ENCODE data around the gene HOXB5.

HOXB5 gene

DNA sequence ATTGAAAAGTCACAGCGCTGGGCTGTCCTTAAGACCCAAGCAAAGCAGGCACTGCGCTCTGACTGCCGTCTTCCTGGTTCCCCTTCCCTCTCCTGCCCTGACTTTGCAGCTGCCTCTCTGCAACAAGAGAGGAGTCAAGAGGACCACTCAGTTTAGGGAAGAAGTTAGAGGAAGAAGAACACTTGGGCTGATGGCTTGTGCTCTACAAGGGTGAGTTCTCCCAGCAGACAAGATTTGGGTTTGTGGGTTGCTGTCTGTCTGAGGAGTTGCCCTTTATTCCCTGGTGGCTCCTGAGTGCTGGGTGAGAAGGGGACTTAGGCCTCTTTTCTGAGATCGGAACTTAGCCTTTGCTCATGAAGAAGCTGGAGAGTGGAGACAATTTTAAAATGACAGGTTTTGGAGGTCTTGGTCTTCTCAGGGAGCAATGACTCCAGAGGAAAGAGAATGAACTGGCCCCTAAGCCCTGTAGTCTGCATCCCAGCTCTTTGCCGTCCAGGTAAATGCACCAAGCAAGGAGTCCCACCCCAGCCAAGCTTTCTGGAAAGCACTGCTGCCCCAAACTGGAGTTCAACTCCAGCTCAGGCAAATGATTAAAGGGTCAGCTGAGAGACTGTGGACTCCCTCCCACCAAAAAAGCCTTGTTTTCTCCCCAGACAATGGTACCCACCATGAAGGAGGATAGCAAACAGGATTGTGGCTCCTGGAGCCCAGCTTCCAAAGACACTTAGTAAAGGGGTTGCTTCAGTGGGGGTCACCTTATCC lies 35.3 kb upstream of the HOXB5 start:
- no peak for DNase-seq

GRCh38 chr17:48627623-48628521 lies 34.3 kb upstream of the HOXB5 start:
- no peak for DNase-seq

GRCh38 chr17:48627118-48627597 lies 33.6 kb upstream of the HOXB5 start:
- no peak for DNase-seq

DNA sequence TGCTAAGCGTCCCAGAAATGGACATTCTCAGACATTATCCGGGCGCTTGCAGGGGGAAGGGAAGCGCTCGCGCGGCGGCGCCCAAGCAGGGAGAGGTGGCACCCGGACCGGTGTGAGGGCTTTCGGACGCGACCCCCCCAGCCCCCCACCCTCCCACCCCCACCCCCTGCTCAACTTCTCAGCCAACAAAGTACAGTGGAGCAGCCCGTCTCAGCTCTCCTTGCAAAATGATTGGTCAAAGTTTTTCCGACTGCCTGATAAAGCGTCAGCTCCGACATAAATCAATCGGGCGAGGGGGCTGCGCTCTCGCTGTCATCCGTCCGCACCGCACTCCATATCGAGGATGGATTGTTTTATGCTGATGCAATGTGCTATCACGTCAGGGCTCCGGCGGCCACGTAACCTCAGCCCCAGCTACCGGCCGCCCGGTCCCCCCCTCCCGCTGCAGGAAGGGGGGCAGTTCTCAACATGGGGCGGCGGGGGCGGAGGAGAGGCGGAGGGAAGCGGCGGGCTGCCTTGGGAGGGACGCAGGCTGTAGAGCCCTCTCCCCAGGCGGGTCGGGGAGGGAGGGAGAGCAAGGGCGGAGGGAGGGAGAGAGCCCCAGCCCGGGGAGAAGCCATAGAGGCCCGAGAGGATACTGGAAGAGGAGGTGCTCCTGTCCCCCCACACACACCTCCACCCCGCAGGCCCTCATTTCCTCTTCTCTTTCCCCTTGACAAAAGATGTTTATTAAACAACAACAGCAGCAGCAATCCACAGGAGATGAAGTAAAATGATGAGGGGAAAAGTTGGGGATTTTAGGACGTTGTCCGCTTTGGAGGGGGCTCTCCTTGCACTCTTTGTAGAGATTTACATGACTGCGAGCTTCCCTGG lies 32.9 kb upstream of the HOXB5 start, which contains the start of gene HOXB9:
Gene HOXB9 (minus strand): TSS at position 114 of the 873 bp plus-strand sequence. CDS start 89 bp downstream, at position 25.
- no peak for DNase-seq

DNA sequence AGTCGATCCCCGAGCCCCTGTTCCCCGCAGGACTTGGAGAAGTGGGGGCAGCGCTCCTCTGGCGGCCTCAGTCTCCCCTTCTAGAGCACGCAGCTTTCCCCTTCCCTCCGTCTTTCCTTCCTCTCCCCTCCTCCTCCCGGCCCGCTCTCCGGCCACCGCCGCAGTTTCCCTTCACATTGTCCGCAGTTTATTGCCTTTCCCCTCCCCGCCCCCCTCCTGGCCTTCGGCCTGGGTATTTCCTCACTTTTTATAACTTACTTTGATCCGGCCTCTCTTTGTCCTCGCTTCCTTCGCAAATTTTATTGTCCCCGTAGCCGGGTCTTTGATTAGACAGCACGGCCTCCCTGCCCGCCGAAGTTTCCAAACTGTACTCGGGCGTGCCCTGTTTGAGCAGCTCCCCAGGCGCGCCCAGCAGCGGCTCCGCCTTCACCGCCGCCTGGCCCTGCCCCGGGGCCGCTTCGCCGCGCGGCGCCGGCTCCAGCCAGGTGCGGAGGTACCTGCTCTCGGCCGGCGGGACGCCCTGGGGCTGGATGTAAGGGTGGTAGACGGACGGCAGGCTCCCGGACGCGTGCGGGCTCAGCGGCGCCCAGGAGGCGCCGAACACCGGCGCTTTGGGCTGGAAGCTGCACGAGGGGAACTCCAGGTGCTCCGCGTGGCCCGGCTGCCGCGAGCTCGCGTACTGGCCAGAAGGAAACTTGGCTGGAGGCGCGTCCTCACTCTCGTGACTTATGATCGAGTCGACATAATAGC lies 32.1 kb upstream of the HOXB5 start:
- no peak for DNase-seq

DNA sequence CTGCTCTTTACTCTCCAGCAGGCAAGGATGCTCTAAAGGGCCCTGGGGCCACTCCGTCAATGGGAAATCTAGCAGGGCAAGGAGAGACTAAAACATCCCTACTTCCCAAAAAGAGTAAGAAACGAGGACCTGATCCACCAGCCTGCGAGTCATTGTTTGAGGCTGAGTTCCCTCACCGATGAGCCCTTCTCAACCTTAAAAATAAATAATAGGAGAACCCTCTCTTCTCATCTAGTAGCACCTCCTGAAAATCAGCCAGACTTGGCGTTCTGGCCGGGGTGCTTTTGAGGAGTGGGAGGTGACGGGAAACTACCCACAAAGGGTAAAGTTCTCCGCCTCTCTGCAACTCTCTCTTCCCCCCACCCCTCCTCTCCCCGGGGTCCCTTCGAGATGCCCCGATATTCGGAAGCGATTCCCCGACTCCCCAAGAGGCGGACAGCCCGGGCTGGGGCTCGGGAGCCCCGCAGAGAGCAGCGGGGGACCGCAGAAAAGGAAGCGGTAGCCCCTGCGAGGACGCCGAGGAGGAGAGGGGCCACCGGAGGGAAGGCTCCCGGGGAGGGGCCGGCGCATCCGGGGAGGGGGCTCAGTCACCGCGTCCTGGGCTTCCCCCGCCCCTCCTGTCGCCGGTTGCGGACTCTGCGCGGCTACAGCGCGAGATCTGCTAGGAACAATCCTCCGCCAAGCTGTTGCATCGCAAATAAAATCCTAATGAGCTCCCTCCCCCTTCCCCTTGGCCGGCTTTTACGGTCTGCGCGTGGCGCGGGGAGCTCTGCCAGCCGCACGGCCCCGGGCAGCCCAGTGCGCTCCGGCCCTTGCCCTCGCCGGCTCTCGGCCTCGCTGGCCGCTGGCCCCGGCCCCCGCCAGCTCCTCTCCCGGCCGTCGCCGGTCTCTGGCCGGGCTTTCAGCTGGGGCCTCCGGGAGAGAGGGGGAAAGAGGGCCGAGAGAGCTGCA lies 31.2 kb upstream of the HOXB5 start:
- no peak for DNase-seq

- DNase-seq: no peak
These were observed 30.5 kb upstream of the HOXB5 start for GRCh38 chr17:48624118-48624517.

GRCh38 chr17:48623583-48623982 lies 30.0 kb upstream of the HOXB5 start:
- DNase-seq: no peak

DNA sequence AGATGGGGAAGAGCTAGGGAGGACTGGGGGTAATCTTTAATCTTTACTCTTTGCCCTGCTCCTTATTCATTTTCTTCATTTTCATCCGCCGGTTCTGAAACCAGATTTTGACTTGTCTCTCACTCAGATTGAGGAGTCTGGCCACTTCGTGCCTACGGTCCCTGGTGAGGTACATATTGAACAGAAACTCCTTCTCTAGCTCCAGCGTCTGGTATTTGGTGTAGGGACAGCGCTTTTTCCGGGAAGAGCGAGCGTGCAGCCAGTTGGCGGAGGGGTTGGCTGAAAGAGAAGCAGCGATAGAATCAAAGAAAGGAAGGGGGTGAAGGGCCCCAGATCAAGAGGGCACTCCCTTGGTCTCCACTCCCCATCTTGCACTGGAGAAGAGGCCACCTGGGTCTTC lies 29.3 kb upstream of the HOXB5 start:
- DNase-seq: no peak

GRCh38 chr17:48621410-48622392 lies 28.1 kb upstream of the HOXB5 start:
- no peak for DNase-seq

DNA sequence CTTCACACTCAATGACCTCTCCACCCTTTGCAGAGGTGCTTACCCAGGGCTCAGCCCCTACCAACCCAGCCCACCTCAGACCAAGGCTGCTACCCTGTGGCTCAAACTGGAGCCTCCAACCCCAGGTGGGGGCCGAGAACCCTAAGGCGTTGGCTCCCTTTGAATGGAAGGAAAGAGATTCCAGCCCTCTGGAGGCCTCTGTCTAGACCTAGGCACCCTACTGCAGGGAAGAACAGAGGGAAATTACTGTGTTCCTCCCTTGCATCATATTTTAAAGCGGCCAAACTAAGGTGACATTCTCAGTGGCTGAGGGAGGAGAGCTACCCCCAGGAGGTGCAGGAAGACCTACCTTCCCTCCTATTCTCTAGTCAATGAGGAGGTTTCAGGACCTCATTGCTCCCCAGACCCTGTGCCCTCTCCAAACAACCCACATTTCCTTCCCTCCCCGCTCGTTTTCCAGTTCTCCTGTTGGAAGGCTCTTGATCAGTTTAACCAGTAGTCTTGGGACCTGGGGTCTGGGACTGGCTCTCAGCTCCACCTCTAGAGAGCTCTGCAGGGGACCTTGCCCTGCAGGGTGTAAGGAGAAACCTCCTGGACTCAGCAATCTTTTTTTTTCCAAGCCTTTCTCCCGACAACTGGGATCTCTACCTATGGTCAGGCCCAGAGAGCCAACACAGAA lies 27.0 kb upstream of the HOXB5 start:
- no peak for DNase-seq

DNA sequence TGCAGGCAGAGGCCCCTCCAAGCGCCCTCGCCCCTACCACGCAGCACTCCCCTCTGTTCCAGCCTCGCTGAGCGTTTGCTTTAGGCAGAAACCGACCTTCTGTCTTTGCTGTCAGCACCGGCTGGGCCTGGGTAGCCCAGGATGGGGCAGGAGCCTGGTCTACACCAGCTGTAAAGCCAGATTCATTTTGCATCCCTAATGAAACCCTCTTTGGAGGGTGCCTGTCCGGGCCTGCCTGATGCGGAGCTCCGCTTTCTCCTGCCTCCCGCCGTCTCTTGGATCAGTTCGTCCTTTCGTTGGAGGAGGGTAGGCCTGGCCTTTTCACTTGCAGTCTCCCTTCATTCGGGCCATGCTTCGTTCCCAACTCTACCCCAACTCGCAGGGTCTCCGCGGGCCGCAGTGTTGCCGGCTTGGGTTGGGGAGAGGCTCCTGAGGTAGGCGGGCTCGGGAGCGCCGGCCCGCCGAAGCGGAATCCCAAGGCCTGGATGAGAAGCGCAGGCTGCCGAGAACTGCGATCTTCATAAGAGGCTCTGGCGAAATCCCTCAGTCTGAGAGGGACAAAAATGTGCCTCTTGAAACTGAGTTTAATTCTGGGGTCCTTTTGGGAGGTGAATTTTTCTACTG lies 26.4 kb upstream of the HOXB5 start:
- no peak for DNase-seq

DNA sequence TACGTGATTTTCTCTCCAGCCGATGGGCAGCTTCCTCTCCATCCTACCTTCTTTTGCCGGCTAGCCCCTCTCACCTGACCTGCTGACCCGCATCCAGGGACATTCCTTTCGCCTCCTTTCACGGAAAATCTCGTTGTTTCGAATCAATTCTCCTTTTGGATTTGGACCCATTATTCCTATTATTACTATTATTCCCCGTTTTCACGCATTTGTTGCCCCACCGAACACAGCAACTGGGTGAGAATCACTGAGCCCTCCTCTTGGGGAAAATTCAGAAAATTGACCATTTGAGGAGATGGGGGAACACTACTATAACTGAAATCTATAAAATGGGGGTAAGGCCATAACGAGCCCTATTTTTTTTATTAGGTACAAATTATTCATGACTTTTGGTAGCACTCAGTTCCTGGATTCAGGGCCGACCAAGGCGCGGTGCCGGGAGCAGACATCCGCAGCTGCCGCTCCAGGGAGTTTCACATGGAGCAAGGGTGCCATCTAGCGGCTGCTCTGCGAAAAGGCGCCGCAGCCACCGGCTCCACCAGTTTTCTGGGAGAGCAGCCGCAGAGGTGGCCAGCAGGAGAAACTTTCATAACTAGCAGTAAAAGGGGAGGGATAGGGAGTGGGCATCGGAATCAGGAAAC lies 24.8 kb upstream of the HOXB5 start:
- DNase-seq: peak; percentile 65 to 94

GRCh38 chr17:48617471-48618255 lies 24.1 kb upstream of the HOXB5 start:
- no peak for DNase-seq

- DNase-seq: no peak
These were observed 23.3 kb upstream of the HOXB5 start for GRCh38 chr17:48616717-48617470.

All from inflammatory macrophage treated with lipopolysaccharide for 1 hour (primary cell).